Islet precursor cell (in vitro differentiated cells): ENCODE results near the gene USP15.

ENCODE experiments used
- DNase-seq: peaks from one replicate; pipeline ENCODE4 v3.0.0-alpha.2; 2018

USP15 gene

GRCh38 chr12:62259993-62260732, at the start of gene USP15:
USP15 (plus strand) TSS chr12:62260404; CDS start chr12:62260415, 11 bp downstream.
- peak; percentile 99 for DNase-seq

- DNase-seq, result no peak
These were observed 49.8 kb upstream of the USP15 start for GRCh38 chr12:62210422-62210821.

- no peak for DNase-seq
These were observed 48.7 kb upstream of the USP15 start for GRCh38 chr12:62211510-62211909.

- DNase-seq, result no peak
These were observed 45.4 kb upstream of the USP15 start for GRCh38 chr12:62214846-62215245.

DNA sequence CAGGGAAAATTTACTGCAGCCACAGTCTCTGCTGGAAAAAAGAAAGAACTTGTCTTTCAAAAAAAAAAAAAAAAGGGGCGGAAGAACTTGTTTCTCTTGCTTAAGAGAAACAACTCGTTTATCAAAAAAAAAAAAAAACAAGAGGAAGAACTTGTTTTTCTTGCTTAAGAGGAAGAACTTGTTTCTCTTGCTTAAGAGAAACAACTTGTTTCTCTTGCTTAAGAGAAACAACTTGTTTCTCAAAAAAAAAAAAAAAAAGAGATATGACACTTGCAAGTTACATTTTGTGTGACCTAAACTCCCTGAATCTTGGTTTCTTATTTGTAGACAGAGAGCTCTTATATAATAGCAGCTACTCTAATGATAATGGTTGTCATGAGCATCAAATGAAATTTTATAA, 44.7 kb upstream of the USP15 start:
- no peak for DNase-seq

- no peak for DNase-seq
These were observed 42.6 kb upstream of the USP15 start for GRCh38 chr12:62217466-62218194.

- no peak for DNase-seq
These were observed 39.1 kb upstream of the USP15 start for GRCh38 chr12:62221107-62221506.

GRCh38 chr12:62224601-62225000, 35.6 kb upstream of the USP15 start:
- no peak for DNase-seq

- DNase-seq, result no peak
These were observed 33.1 kb upstream of the USP15 start for GRCh38 chr12:62227091-62227490.

DNA sequence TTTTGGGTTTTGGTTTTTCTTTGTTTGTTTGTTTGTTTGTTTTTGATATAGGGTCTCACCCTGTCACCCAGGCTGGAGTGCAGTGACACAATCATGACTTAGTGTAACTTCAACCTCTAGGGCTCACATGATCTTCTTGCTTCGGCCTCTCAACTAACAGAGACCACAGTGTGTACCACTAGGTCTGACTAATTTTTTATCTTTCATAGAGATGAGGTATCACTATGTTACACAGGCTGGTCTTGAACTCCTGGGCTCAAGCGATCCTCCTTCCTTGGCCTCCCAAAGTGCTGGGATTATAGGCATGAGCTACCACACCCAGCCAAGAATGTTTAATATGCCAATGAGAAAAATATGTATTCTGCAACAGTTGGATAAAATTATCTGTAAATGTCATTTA, 29.6 kb upstream of the USP15 start:
- DNase-seq, result no peak

GRCh38 chr12:62232143-62232729, 28.0 kb upstream of the USP15 start:
- no peak for DNase-seq

GRCh38 chr12:62233805-62234204, 26.4 kb upstream of the USP15 start:
- no peak for DNase-seq

GRCh38 chr12:62239571-62239970, 20.6 kb upstream of the USP15 start:
- no peak for DNase-seq

- DNase-seq, result no peak
These were observed 12.7 kb upstream of the USP15 start for GRCh38 chr12:62247281-62248045.

DNA sequence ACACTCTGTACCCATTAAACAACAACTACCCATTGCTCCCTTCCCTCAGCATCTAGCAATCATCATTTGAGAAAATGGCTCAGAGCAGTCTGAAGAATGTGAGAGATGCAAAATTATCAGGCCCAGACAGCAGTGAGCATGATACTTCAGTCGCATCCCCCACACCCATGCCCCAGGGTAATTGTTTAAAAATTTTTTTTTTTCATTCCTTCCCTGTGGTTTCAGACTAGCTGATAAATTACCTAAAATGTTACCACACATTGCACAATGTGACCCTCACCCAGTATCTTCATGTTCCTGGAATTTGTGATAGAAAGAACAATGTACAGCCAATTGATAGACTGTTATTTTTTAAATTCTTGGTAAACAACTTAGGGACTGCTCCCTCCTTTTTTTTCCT, 11.3 kb upstream of the USP15 start:
- no peak for DNase-seq

DNA sequence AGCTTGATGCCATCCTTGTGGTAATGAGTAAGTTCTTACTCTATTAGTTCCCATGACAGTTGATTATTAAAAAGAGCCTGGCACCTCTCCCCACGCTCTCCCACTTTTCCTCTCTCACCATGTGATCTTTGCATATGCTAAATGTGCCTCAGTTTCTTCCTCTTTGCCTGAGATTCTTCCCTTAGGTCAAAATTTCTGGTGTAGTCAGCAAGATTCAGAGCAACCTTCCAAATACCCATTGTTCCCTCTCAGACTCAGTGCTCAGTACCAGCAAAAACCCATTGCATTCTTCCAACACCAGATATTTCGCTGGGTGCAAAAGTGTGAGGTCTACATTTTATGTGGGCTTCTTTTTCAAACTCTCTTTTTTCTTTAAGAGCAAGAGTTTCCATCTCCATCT, 10.8 kb upstream of the USP15 start:
- no peak for DNase-seq

DNA sequence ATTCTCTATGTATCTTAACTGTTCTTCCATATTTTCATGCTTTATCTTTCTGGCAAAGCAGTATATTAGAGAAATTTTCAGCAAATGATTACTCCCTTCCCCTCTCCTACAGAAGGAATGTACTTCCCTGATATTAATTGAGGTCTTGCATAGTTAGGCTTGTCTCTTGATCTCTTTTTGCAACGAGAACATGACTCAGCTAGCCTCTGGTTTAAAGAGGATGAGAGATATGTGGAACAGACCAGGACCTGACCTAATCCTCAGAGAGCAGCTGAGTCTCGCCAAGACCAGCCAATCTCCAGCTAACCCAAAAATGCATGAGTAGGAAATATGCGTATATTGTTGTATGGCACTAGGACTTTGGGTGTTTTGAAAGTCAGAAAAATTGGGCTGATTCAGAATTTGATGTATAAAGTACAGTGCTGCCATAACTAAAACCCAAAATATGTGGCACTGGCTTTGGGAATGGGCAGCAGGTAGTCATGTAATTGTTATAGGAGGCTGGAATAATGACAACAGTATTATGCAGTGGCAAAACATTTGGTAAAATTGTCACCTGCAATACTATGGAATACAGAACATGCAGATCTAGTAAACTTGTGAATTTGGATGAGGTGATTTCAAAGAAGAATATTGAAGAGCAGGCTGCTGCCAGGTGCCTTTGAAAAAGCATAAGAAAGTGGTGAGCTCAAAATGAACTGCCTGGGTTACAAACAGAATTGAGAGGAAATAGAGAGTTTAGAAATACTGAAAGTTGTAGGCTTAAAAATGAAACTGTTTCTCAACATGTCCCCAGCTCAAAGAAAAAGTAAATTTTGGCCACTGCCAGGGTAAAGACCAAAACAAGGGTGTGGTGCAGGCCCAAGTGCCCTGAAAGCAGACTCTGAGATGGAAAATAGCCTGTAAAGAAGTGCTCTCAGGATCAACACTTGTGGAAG, 9.3 kb upstream of the USP15 start:
- no peak for DNase-seq

DNA sequence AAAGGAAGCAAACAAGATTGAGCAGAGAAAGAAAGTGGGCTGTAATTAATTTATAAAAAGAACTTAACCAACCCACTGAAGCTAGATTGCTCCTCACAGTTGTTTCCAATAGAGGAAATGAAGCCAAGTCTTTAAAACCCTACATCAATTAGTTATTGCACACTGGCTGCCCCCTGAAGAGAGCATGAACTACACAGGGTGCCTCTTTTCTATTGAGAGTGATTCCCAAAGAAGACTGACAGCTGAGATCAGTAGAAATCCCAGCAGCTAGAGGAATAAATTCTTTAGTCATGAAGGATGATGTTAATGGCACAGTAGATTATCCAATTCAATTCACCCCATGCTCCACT, 8.6 kb upstream of the USP15 start:
- DNase-seq, result no peak

DNA sequence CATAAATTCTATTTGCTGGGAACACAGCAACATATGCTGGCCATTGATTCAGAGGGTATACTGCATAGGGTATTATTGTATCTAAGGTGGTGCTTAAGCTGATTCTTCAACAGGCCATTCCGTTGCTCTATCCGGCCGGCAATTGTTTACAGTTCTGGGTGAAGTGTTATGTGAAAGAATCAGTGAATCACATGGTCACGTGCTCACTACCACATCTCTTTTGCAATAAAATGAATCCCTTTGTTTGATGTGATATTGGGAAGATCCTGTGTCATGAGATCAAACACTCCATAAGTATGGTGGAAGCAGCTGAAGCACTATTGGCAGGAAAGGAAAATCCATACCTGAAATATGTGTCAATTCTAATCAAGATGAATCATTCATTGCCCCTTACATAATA, 7.6 kb upstream of the USP15 start:
- no peak for DNase-seq

DNA sequence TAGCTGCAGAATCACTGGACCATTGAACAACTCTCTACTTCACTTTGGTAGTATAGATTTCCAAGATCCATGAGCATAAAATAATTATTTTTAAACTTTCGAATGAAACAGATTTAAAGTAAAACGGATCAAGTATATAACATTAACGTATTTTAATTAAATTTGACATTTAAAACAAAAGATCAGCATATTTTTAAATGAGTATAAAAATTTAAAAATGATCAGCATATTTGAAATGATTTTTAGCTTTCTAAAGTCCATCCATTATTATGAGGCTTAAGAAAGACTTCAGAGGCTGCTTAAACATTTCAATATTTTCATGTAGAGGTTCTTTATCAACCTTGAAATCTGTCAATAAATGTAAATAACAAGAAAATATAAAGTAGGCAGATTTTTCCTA, 5.2 kb upstream of the USP15 start:
- DNase-seq, result no peak

DNA sequence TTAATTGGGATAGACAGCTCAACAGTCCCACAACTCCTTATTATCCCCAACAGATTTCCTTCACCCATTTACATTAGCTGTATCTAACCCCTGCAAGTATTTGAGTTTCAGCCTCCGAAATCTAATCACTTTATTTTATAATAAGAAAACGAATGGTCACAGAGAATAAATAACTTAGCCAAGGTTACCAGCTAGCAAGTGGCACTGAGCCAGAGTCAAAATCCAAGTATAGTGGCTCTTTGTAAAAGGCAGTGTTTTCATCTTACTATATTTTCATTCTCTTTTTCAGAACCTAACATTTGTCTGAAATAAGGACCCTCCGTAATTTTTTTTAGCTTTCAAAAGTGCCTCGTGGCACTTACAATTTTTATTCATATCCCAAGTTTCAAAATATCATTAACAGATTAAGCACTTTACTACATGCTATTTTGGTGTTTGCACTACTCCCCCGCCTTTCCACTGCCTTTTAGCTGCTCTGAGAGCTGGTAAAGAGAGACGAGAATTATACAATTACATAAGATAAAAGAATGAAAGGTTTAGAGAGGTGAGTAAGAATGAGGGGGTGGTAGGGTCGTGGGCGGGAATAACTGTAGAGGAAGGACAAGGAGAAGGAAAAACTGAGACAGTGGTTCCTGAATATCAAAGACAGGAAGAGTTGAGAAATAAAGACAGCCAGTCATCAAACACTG, 3.7 kb upstream of the USP15 start:
- DNase-seq, result no peak

DNA sequence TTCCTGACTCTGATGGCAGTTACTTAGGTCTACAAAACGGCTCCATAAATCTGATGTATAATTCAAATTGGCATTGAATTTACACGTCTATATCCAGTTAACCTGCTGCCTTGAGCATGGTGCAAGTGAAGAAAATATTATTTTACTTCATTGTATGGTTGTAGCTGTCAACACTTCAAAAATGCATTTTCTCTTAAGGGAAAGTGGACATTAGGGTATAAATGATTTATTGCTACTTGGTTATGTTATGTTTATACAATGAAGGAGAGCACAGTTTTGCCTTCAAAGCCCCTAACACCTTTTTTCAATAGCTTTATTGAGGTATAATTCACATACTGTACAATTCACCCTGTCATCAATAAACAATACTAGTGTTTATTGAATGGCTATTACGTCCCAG, 2.0 kb upstream of the USP15 start:
- no peak for DNase-seq
